ENCODE data around the gene LDLR.

DNA sequence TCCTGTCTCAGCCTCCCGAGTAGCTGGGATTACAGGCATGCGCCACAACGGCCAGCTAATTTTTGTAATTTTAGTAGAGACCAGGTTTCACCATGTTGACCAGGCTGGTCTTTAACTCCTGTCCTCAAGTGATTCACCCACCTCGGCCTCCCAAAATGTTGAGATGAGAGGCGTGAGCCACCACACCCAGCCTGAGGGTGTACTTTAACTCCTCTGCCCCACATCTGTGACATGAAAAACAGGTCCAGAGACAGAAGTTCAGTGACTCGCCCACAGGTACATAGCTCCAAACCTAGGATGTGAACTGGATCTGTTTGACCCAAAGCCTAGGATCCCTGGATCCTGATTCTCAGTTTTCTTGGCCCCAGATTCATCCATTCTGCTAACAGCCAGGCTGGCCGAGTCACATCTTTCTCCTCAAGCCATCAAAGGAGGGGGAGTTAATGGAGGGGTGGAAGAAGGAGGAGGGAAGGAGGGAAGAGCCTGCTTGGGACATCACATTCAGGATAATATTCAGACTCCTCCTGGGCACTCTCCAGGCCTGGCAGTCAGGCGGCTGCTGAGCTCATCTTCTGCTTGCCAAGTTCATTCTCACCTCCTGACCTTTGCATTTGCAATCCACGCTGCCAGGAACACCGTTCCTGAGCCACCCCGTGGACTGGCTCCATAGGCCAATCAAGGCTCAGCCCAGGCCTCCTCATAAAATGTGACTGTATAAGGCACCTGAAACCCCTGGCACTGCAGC is 63.2 kb downstream of the LDLR start:
- TF ChIP-seq POLR2AphosphoS5 (IDR thresholded peaks at IDR 0.05; ENCODE audit: low read depth, low read length) (no peak), POLR2A (IDR thresholded peaks at IDR 0.05; ENCODE audit: low read depth, low read length) (no peak), TAF1 (IDR thresholded peaks at IDR 0.05; ENCODE audit: low read depth, low read length) (no peak), PAX5 (IDR thresholded peaks at IDR 0.05; ENCODE audit: insufficient read depth, low read length, severe bottlenecking) (no peak), SPI1 (IDR thresholded peaks at IDR 0.05; ENCODE audit: low read depth, low read length) (no peak), POU2F2 (IDR thresholded peaks at IDR 0.05; ENCODE audit: low read depth, low read length) (no peak)

Measured in GM12891 (cell line).